GM12873 (cell line): ENCODE results near the gene TSKS.

Experiments used
- CTCF ChIP-seq: IDR thresholded peaks from 2 replicates; pipeline ENCODE4 v1.5.1; 2012; ENCODE audit warnings: low read depth, mild to moderate bottlenecking, moderate library complexity, low read length, control low read depth; ENCODE audit not compliant: insufficient read depth; ENCODE audit errors: missing control alignments

TSKS gene

DNA sequence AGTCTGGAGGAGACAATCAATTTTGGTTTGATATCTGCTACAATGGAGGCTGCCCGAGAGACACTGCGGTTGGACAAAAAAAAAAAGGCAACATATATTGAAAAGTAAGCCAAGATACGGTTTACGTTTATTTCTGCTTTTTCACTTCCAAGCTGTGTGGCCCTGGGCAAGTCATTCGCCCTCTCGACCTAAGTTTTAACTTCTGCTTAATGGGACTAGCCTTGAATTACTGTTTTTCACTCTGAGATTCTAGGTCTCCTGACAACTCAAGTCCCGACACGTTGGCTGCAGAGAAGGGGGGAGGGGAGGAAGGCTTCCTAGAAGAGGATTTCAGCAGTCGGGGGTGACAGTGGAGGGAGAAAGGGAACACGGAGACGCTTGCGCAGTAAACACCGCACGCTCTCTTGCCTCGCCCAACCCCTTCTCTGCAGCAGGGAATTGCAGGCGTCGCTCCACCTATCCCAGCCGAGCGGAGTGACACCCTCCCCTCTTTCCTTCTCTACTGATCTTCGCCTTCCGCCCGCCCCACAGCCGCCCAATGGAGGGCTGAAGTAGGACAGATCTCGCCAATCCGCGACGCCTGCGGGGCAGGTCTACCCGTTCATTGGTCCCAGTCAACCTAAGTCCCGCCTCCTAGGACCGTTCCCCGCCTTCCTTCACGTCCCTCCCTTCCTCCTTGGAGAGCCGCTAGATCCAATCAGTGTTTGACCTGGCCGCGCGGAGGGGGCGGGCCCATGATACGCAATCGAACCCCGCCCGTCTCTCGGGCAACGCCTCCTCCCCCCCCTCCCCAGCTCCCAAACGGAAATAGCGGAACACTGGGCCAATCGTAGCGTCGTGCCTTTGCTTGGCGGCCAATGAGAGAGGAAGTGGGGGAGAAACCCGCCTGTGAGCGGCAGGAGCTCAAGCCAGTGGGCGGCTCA lies 3.2 kb upstream of the TSKS start:
- no peak for TF ChIP-seq CTCF

- TF ChIP-seq CTCF = no peak
These were observed 1.2 kb upstream of the TSKS start for GRCh38 chr19:49764341-49764740.

DNA sequence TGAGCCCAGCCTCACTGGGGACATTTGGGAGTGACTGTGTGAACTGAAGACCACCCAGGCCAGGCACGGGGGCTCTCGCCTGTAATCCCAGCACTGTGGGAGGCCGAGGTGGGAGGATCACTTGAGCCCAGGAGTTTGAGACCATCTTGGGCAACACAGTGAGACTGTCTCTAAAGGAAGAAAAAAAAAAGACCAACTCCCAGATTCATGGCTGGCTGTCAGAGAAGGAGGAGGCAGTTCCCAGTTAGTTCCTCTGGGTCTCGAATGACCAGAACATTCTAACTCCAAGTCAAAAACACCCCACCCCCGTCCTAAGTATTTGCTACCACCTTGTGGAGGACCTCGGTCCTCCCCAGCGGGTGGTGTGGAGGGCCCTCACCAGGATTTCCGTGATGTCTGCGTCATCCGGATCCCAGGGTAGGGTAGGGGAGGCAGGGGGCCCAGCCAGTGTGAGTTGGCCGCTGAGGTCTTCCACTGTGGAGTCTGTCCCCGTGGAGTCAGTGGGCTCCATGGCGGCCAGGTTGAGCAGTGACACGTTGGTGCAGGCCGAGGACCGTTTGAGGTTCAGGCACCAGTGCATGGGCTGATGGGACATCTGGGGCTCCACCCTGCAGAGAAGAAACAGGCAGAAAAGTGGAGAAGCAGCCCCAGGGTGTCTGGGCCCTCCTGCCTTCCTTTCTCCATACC lies 1.3 kb downstream of the TSKS start:
- no peak for TF ChIP-seq CTCF

DNA sequence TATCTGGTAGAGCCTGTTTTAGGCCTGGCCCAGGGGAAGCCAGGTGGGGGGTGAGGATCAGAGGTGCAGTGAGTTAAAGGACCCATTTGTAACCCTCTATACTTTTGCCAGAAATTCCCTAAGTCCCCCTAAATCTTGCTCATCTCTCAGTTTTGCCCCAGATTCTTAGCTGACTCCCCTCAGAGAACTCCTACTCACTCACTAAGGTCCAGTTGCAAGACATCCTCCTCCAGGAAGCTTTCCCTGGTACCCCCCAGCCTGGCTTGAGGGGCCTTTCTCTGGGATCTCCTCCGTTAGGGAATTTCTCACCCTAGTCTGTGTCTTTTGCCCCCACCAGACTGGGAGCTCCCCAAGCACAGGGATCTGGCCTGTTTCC lies 1.9 kb downstream of the TSKS start:
- TF ChIP-seq CTCF = no peak

DNA sequence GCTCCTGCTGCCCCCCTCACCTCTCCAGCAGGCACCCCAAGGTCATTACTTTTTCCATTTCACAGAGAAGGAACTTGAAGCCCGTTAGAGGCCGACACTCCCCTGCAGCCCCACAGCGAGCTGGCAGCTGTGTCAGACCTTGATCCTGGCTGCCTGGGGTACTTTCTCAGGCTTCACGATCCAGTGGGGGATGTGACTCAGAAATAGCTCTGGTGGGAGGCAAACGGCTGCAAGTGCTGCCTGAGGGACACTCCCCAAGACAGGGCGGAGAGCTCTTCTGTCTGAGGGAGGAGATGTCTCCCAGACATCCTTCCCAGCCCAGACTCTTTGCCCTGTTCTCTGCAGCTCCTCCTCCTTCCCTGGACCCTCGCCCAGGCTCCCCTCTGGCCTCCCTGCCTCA lies 4.8 kb downstream of the TSKS start:
- TF ChIP-seq CTCF = no peak

- TF ChIP-seq CTCF = no peak
These were observed 7.2 kb downstream of the TSKS start for GRCh38 chr19:49755956-49756355.

GRCh38 chr19:49752701-49753100 lies 10.4 kb downstream of the TSKS start:
- no peak for TF ChIP-seq CTCF
